ENCODE results near the gene CCDC8.
"Not testable (repeated sequence)": the region's sequence is repeated elsewhere in the genome, so short reads cannot be mapped to it uniquely, and the experiment has no call there.

The CCDC8 gene

DNA sequence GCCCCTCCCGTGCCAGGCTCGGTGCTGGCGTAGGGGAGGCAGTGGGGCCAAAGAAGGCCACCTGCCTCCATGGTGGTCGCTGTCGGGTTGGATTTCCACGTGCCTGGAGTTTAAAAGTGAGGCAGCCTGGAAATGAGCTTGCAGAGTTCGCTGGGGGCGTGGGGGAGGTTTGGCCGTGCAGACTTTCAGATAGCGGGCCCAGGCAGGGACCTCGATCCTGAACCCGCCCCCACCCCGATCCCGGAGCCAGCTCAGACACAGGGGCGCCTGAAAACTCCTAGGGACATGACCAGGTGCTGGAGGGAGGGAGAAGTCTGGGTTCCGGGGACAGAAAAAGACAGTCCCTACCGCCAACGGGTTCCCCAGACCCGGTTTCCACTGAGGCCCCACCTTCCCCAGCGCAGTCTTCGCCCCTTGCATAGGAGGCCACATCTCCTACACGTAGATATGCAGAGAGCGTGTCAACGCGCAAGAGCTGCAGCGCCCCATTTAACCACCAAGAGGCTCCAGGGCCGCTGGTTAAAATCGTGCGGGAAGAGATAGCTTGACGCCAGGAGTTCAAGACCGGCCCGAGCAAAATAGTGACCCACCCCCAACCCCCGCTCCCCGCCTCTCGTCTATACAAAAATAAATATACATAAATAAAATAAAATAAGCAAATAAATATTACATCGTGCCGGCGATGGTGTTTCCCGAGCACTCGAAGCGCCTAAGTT lies 8.5 kb downstream of the CCDC8 start:
- DNase-seq (ENCODE audit: low read depth, low spot score): no peak

DNA sequence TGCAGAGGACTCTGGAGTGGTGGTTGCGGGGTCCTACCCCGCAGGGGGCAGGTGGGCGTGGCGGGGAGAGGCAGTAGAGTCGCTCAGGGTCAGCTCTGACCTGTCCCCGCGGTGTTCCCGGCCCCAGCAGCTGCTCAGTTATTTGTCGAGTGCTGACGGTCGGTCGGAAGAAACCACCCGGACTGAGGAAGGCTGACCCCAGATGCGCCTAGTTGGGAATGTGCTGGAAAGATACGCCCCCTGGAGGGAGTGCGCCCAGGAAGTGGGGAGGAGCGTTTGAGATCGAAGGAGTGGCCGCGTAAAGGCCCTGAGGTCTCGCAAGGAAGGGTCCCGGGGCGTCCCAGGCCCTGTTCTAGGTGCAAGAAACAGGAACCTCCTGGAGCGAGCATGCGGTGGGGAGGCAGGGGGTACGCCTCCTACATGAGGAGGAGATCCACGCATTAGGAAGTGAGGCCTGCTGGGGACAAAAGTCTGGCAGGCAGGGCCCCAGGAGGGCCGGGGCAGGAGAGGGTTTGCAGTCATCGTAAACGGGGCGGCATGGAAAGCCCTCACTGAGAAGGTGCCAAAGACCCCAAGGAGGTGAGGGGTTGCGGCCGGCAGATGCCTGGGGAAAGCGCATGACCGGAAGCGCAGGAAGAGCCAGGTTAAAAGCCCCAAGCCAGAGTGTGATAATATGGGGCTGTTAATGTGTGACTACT lies 9.2 kb downstream of the CCDC8 start:
- no peak for DNase-seq (ENCODE audit: low read depth, low spot score)

DNA sequence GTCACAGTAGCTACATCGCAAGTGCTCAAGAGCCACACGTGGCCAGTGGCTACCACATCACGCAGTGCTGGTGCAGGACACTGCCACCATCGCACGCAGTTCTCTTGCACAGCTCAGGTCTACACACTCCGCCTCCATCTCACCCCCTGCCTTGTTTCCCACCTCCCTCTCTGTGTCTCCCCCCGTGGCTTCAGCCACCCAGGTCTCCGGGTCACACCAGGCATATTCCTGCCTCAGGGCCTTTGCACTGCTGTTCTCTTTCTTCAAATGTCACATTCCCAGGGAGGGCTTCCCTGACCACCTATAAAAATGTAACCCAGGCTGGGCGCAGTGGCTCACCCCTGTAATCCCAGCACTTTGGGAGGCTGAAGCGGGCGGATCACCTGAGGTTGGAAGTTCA lies 10.6 kb downstream of the CCDC8 start:
- DNase-seq (ENCODE audit: low read depth, low spot score): no peak

DNA sequence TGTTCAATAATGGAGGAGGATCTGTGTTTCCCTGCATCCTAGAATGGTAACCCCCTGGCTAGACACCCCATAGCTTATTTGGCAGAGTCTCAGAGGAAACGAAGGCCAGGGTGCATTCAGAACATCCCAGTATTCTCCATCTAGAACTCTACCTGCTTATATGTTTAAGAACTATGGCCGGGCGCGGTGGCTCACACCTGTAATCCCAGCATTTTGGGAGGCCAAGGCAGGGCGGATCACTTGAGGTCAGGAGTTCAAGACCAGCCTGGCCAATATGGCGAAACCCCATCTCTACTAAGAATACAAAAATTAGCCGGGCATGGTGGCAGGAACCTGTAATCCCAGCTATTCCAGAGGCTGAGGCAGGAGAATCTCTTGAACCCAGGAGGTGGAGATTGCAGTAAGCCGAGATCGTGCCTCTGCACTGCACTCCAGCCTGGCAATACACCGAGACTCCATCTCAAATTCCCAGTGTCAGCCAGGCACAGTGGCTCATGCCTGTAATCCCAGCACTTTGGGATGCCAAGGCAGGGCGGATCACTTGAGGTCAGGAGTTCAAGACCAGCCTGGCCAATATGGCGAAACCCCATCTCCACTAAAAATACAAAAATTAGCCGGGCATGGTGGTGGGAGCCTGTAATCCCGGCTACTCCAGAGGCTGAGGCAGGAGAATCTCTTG lies 15.4 kb downstream of the CCDC8 start:
- not testable (repeated sequence) for DNase-seq (ENCODE audit: low read depth, low spot score)

DNA sequence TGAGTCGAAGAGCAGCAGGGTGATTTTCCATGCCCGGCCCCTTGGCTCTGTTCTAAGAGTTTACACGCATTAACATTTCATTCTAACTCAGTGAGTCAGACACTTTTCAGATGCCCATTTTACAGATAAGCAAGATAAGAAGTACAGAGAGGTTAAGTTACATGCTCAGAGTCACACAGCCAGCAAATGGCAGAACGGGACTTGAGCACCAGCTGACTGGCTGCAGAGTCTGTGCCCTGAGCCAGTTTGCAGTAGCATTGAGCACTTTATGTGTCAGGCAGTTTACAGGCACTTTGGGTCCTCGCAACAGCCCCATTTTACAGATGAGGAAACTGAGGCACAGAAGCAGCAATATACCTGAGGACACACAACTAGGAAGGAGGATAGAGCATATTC lies 19.0 kb downstream of the CCDC8 start:
- DNase-seq (ENCODE audit: low read depth, low spot score): no peak

DNA sequence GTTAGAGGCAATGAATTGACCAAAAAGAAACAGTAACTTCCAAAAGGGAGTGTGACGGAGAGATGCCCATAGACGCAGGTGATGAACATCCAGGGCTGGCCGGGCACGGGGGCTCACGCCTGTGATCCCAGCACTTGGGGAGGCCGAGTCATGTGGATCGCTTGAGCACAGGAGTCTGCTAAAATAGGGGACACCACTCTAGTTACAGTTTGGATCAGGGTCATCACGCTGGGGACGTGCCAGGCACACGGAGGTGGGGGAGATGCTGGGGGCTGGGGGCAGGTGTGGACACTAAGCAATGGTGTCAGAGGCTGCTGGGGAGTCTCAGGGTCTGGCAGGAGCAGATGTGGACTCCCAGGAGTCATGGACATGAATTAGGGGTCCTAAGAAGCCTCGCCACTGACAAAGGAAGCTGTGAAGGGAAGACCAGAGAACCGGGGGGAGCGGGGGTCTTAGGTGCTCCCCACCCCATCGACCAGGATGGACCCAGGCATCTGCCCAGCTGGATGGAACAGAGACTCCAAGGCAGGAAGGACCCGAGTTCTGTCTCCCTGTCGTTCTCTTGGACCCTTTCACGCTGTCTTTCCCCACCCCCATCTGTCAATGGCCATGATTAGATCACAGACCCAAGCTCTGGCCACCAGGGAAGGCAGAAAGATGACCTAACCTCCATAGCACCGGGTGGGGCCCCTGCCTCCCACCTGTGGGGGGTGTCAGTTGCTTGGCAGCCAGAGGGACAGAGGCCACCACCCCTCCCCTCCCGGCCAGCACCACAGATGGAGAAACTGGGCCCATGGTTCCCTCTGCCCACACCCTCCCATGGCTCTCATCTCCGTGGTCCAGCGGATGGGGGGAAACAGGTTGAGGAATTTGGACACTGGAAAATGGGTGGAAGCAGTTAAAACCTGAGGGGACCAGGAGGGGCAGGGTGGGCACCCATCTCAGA lies 19.6 kb downstream of the CCDC8 start:
- no peak for DNase-seq (ENCODE audit: low read depth, low spot score)

DNA sequence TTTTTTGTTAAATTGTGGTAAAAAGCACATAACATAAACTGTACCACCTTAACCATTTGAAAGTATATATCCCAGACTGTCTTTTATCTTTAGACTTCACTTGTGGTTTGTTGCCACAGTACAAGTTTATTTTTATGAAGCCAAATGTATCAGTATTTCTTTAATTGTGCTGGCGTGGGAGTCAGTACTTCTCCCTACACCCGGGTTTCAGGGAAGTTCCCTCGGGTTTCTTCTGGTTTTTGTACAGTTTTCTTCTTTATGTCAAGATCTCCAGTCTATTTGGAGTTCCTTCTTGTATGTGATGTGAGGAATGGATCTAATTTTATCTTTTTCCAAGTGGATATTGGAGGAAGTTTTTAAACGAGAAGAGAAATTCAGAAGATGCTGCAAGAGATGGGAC lies 20.5 kb downstream of the CCDC8 start:
- no peak for DNase-seq (ENCODE audit: low read depth, low spot score)

DNA sequence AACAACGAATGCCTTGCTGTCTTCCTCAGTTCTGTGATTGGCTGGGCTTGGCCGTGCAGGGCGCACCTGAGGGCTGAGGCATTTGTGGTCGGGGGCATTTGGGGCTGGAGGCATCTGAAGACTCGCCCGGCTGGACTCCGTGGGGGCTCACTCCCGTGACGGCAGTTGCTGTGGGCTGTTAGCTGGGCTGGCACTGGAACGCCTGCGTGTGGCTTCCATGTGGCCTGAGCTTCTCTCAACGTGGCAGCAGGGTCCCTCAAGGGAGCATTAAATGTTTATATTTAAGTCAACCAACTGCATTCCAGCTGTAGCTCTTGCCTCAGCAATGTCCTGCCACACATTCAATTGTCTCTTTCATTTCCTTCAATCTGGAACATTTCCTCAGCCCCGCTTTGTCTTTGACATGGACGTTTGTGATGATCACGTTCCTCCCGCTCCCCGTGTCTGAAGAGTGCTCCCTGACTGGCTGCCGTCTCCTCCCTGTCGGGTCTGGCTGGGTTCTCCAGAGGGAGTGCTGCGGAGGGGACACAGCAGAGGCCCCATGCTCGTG lies 21.0 kb downstream of the CCDC8 start:
- no peak for DNase-seq (ENCODE audit: low read depth, low spot score)

DNA sequence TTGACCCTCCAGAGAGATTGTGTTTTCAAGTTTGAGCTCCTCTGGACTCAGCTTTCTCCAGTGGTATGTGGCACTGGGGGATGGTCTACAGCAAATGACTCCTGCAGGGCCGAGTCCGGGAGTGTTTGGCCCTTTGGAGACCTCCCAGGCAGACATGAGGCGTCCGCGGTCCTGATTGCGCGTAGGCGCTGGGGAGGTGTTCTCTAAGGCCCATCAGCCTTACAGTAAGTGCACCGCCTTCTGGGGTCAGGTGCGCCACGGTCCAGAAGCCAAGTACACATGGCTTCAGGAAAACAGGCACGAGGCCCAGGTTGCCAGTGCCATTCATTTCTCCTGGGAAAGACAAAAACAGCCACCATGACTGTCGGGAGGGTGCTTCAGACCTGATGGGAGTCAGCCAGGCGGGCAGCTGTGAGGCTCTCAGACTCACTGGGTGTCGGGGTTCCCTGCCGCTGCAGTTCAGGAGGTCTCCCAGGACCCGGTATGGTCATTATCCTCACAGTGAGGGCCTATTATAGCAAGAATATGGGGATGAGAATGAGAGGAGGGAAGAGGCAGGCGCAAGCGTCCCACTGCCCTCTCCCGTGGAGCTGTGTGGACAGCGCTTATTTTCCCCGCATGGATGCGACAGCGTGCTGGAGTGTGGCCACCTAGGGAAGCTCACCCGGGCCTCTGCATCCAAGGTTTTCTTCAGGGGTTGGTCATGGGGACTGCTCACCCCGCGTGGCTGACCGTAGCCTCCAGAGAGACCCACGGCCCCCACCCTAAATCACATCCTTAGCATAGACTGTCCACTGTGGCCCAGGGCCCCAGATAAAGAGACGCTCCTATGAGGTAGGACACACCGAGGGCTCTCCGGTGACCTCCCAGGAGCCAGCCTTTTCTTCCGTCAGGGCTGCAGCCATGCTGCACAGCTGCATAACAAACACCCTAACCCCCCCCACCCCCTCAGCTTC lies 21.8 kb downstream of the CCDC8 start:
- DNase-seq (ENCODE audit: low read depth, low spot score): no peak

DNA sequence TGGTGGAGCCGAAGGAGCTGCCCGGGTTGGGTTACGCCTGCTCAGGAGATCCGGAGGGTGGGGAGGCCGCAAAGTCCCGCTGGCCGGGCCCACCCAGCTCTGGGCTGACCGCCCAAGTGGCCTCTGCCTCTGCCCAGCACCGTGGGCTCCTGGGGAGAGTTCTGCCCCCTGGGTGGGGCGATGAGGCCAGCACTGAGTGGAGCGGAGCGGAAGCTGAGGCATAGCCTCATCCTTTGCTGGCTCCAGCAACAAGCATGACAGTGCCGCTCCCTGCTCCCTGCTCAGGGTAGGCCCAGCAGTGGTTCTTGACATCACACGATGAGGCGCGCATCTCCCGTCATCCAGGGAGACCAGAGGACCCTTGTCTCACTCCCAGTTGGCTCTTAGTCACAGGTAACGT lies 22.5 kb downstream of the CCDC8 start:
- DNase-seq (ENCODE audit: low read depth, low spot score): no peak

DNA sequence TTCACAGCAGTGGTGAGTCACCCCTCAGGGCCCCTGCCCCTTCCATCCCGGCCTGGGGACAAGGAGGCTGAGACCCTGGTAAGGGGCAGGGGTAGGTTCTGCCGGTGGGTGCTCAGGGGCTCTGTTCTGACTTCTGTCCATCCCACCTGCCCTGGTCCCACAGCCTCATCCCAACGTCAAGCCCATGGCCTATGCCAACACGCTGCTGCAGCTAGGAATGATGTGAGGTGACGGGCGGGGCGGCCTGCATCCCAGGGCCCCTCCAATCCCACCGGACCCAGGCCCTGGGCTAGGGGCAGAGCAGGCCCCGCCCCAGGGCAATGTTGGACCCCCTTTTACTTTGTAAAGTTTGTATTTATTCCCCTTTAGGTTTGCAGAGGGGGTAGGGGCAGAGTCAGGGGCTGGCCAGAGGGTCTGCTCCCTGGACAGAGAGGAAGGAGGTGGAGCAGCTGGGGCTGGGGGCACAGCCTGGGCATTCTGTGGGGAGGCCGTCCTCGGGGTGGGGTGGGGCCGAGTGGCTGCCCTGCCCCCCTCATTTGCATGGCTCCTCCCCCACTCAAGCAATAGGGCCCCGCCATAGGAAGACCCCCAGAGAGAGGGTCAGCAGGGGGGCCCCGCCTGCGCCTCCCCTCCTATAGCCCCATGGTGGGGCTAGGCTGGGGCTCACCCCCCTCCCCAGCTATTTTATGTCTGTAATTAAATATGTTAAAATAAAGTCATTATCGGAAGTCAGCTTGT lies 23.1 kb downstream of the CCDC8 start:
- DNase-seq (ENCODE audit: low read depth, low spot score): no peak

DNA sequence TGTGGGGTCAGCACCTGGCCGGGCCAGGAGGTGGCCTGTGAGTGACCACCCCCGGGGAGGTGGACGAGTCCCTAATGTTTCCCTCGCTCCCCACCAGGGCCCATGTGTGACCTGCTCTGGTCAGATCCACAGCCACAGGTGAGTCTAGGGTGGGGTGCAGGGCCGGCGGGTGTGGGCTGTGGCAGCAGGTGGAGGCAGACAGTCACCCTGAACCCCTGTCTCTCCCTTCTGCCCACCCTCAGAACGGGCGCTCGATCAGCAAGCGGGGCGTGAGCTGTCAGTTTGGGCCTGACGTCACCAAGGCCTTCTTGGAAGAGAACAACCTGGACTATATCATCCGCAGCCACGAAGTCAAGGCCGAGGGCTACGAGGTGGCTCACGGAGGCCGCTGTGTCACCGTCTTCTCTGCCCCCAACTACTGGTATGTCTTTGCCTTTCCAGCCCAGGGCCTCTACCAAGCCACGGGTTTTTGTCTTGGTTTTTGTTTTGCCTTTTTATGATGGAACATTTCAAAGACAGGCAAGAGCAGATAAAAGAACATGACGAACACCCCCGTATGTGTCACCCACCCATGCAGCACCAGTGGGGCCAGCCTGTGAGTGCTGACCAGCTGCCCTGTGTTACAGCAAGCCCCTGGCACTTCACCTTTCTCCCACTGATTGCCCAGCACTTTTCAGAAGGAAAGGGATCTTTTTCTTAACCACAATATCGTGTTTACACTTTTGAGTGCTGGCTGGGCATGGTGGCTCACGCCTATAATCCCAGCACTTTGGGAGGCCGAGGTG lies 24.9 kb downstream of the CCDC8 start:
- DNase-seq (ENCODE audit: low read depth, low spot score): no peak

DNA sequence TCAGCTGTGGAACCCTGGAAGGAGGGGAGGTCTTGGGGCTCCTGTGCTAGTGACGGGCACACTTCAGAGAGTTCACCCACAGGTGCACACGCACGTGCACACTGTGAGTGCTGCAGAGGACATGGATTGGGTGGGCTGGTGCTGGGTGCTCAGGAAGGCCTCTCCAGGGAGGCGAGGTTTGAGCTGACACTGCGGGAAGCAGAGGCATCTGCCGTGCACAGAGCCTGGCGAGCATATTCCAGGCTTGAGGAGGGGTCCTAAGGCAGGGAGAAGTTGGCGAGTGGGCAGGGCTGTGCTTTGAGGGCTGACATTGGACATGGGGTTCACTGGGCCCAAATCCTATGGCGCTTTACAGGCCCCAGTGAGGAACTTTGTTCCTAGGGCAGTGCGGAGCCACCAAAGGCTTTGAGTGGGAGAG lies 25.6 kb downstream of the CCDC8 start:
- no peak for DNase-seq (ENCODE audit: low read depth, low spot score)

DNA sequence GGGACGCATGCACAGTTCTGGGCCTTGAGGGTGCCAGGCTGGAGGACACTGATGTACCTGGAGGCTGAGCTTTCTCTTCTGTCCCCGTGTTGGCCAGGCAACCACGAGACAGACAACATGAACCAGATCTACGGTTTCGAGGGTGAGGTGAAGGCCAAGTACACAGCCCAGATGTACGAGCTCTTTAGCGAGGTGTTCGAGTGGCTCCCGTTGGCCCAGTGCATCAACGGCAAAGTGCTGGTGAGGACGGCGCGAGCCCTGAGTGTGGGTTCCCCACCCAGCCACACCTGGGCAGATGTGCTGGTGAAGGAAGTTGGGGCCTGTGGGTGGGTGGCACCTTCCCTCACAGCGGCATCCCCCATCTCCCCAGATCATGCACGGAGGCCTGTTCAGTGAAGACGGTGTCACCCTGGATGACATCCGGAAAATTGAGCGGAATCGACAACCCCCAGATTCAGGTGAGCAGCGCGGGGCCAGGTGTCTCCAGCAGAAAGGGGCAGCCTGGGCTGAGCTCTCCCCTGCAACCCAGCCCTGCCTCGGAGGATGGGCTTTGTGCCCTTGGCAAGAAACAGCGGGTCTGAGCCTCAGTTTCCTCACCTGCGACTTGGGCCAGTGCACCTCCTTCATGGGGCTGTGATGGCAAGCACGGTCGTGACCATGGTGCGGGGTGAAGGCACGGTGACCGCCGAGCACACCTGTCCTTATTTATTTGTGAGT lies 26.2 kb downstream of the CCDC8 start:
- no peak for DNase-seq (ENCODE audit: low read depth, low spot score)

DNA sequence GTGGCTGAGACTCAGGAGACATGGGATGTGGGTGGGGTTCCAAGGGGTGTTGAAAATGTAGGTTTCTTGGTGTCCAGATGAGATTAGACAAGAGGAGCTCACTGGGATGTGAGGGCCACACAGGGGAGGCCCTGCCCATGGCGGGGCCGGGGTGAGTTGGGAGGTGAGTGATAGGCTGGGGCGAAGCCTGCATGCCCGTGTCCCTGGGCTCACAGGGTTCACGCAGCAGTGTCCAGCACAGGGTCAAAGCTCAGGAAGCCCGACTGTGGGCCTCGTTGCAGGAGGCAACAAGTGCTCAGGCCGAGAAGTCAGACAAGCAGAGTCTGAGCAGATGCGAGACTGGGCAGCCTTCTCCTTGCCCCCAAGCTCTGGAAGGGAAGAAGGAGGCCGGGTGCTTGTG lies 27.2 kb downstream of the CCDC8 start:
- no peak for DNase-seq (ENCODE audit: low read depth, low spot score)

DNA sequence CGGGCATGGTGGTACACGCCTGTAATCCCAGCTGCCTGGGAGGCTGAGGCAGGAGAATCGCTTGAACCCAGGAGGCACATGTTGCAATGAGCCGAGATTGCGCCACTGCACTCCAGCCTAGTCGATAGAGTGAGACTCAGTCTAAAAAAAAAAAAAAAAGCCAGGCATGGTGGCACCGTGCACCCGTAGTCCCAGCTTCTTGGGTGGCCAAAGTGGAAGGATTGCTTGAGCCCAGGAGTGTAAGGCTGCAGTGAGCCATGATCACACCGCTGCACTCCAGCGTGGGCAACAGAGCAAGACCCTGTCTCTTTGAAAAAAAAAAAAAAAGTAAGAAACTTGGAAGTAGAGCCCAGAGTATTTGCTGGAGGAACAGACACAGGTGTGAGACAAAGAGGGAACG lies 27.7 kb downstream of the CCDC8 start:
- no peak for DNase-seq (ENCODE audit: low read depth, low spot score)

DNA sequence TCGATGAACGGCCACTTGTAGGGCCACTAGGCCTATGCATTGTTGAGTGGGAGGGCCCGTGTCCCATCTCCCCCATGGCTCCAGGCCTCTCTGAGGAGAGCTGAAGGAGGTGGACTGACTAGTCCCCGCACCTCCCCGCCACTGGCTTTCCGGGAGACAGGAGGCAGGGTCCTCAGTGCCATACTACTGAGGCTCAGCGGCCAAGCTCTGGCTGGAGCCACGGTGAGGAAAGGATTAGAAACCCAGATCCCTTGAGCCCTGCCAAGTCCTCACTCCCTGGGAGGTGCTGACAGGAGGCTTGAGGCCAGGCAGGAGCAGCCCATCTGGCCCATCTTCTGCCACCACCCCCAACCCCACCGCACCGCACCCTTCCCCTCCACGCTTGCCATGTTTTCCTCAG lies 29.0 kb downstream of the CCDC8 start:
- no peak for DNase-seq (ENCODE audit: low read depth, low spot score)

DNA sequence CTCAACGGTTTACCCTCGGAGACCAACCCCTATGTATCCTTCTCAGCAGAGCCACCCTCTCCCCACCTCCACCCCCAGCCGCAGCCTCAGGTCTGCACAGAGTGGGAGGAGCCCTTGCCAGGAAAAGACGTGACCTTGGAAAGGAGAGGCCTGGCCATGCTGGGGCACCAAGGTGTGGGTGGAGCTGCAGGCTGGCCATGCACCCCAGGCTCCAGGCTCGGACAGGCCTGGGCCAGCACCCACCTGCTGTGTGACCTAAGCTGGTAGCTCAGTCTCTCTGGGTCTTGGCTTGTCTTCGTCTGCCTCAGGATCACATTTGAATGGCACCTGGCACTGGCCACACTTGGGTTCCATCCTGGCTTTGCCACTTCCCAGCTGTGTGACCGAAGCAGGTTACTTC lies 29.5 kb downstream of the CCDC8 start:
- no peak for DNase-seq (ENCODE audit: low read depth, low spot score)
